HG03060 (cell line): Measurements from ENCODE around the gene WWTR1.
A peak's percentile ranks its signal among the peaks of the same experiment; 100 is the strongest.

ENCODE experiments used
- ATAC-seq: cut with Tn5 transposase; IDR thresholded peaks from one replicate; pipeline ENCODE4 v1.9.1; 2021; ENCODE audit warnings: low read depth, moderate number of reproducible peaks; ENCODE audit not compliant: unreplicated experiment

Gene WWTR1

DNA sequence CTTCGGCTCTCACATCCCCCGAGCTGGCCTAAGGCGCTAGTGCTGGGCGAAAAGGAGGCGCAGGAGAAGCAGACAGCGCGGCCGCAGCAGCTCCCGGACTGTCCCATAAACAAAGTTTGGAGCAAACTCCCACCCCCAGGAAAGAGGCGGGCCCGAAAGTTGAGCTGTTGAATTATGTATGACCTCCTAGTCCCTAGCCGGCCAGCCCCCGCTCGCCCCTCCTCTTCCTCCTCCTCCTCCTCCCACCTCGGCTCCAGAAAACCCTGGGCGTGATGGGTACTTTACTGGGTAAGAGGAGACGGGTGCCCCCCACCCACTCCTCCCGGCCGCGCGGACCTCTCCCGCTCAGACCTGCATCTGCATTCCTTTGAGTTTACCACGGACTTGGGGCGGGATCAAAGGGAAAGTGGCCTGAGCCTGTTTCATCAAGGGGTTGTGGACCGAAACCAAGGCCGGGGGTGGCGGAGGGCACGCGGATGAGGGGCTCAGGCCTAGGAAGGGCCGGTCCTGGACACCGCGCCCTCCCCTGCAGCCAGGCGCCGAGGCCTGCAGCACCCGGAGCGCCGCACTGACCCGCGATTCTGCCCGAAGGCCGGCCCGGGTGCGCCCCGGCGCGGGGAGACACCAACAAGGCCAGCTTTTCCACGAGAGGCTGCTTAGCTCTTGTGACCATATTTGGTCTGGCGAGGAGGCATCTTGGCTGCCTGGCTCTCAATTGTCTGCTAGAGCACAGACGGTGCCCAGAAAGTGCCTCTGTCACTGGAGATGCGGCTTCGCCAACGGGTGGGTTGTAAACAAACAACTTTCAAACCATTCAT lies at the start of gene WWTR1:
WWTR1 (minus strand) TSS at position 100 of the 818 bp plus-strand sequence. CDS start 719 bp downstream, outside the sequence.
- ATAC-seq: peak; percentile 82

DNA sequence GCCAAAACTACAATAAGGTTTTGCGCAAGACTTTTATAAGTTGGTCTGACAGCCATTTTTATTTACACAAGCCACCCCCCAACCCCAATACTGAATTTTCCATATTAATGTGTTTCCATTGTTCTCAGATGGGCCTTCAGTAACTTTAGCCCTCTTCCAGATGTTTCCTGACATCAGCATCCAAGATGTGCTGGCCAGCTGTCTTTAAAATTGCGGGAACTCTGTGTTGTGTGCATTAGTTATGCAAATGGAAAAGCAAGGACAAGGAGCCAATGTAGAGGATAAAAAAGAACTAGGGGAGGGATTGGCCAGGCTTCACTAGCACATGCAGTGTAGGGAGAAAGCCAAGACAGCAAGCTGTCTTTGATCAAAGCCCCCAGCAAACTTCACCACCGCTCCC lies 49.1 kb upstream of the WWTR1 start:
- ATAC-seq: no peak

DNA sequence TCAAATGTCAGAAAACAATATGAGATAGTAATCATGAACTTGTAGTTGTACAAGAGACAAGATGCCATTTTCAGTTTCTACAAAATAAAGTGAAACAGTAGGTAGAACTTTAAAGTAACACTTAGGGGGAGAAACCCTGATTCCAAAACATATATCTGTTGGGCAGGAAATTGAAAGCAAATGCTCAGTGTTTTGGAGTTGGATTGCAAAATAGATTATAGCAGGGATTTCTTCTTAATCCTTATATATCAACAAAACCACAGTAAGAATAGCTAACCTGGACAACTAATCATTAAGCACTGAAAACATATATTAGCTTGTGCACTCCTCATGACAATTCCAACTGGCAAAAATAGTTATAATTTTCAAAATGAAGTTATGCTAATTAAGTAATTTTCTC lies 47.6 kb upstream of the WWTR1 start:
- ATAC-seq: no peak

DNA sequence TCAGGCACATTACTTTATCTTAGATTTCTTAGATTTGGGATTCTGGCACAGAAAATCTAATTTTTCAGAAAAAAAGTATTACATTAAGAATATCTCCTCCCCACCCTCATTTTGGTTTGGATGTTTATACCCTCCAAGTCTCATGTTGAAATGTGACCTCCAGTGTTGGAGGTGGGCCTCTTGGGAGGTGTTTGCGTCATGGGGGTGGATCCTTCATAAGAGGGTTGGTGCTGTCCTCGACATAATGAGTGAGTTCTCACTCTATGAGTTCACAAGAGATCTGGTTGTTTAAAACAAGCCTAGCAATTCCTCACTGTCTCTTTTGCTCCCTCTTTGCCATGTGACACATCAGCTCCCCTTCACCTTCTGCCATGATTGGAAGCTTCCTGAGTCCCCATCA lies 45.6 kb upstream of the WWTR1 start:
- ATAC-seq: no peak

DNA sequence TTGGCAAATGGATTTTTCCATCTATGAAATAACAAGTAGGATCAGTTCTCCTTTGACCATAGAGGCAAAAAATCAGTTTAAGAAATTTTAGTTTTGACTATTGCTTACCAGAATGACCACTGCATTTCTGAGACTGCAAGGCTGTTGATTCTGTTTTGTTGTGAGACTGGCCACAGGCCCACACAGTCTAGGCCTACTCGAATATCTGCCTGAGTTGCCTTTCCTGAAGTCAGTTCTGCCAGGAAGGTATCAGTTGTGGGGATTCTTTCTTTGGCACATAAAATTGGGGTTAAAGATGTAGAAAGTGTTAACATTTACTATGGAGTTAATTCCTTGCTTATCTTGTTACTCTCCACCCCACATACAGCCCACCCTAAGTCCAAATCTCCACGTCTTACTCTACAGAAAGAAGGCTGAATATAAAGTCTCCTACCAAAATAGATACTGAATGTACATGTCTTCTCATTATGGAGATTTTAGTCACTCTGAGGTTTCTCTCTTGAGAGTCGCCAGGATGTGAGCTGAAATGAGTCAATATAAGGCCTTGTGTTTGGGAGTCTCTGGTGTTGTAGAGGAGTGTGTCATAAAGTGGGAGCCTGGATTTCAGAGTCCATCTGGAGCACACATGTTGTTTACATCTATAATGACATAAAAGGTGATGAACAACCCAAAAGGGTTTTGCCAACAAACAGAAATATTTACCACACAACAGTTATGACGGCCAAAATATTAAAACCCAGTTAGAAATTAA lies 45.0 kb upstream of the WWTR1 start:
- no peak for ATAC-seq

DNA sequence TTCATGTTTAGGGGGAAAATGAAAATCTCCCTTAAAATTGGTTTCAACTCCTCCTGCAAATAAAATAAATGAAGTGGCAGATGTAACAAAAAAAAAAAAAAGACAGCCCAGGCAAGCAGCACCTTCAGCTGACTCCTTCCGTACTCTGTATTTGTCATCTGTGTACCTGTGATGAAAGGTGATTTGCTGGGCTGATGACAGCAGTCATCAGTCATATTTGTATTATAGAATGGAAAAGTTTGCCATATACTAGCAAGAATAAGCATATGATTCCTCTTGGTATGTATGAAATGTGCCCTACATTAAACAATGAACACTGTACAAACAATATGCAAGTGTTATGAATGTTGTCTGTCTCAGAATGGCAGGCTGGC lies 44.1 kb upstream of the WWTR1 start:
- no peak for ATAC-seq

DNA sequence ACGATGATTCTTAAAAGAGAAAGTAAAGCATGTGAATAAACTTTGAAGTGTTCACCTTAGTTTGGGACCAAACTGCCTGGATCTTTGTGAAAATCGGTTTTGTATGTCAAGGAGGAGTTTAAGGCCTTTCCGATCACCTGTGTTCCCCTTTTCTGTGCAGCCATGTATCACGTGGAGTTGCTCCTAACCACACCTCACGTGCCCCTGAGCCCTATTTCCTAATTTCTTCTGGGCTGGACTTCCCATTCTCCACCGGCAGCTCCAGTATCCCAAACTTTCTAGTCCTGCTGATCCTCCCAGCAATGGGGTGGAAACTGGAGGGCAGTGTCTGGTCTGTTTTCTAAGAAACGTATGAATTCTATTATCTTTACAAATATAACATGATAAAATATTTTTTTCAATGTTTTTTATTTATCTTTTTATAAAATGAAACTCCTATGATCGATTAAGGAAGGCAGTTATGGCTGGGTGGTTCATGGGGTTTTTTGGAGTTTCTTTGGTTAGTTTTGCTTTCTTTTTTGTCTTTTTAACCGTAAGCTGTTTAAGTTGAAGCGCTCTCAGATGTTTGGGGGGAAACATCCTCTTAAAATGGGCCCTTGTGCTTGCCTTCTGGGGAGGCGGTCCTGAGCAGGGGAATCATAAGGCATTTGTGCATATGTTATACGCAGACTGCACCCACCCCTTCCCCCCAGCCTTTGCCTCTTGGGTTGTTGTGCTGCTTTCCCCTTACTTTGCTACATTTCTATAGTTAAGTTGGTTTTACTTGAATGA lies 43.6 kb upstream of the WWTR1 start:
- no peak for ATAC-seq

DNA sequence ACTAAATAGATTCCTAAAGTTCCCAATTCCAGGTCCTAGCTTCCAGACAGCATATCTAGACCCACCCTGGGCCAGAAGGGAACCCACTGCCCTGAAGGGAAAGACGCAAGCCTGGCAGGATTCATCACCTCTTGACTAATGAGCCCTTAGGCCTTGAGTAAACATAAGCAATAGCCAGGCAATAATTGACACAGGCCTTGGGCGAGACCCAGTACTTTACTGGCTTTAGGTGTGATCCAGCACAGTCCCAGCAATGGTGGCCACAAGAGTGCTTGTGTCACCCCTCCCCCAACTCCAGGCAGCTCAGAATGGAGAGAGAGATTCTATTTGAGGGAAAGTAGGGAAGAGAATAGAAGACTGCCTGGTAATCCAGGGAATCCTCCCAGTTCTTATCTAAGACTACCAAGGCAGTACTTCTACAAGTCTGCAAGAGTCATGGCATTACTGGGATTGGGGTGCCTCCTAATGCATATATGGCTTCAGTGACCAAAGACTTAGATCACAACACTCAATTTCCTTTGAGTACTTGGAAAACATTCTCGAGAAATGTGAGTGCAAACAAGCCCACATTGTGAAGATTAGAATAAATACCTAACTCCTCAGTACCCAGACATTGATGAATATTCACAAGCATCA lies 30.4 kb upstream of the WWTR1 start:
- ATAC-seq: no peak

DNA sequence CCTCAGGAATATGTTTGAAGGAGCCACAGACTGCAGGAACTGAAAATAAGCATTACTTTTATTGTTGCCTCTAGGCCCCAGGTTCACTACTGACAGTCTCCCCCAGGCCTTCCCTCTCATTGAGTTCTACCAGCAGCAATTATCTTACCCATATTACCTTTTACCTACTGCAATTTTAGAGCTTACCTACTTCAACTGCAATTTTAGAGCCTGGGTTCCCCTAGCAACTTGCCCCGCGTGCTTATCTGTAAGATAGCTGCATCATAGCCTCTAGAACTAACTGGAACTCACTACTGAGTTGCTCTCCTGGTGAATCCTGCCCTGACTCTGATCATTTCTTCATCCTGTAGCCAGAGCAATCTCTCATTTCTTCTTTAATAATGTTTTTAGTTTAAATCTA lies 29.2 kb upstream of the WWTR1 start:
- ATAC-seq: no peak

DNA sequence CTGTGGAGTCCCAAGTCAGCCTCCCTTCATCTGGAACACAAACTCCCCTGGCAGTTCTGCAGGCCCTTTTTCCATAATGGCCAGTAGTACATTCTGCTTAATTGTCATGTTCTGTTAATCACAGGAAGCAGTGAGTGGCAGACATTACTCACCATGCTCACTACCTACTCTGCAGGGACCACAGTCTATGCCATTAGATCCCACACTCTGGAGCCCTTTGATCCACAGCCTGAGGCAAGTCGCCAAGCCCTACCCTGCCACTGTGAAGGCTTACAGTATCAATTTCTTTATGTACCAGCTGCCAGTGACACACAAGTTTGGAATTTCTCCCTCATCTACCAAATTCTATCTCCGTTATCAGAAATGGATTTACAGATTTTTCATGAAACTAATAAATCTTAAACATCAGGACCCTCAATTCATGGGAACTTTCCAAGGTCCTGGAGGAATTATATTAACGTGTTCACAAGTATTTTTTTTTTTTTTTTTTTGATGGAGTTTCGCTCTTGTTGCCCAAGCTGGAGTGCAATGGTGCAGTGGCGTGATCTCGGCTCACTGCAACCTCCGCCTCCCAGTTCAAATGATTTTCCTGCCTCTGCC lies 20.6 kb upstream of the WWTR1 start:
- no peak for ATAC-seq

DNA sequence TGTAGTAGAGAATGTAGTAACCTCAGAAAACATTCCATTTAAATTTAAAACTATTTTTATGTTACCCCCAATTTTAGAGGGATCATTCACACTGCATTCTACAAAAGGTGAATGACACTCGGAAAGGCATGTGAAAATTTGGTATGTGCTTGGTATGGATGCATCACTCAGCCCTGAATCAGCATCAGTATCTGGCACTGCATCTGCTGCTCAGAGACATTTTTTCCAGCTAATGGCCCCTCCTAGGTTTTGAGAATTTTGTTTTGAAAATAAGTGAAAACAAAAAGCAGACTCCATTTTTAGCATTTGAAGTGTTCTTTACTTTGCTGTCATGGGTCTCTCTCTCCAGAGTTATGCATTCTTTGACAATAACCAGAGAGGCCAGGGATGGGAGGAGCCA lies 15.6 kb upstream of the WWTR1 start:
- ATAC-seq: no peak

DNA sequence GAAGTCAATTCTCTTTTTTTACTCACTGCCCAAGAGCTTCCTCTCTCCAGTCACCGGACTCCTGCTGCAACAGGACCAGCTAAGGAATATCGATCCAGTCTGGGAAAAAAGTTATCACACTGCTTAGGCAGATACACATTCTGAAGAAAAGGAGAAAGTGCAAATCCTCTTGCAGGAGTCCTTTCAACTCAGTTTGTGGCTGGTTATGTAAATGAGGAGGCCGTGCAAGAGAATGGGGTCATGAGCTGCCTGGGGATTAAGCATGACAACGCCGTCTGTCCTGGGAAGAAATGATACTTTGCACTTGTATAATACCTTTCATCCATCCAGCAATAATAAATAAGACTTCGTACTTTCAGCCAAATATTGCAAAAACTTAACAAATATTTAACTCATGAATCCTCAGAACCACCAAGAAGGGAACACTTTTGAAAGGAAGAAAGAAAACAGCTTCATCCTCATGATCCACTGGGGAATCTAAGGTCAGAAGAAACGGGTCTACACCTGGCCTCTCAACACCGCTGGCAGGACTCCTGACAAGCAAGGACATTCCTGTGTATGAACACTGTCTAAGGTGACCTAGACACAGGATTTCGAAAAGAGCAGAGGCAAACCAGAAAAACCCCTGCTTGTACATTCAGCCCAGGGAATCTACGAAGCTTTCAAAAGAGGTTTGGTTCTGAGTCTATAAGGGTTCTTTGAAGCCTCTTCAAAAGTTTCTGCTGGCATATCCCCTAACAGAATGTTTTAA lies 13.1 kb upstream of the WWTR1 start:
- ATAC-seq: no peak

DNA sequence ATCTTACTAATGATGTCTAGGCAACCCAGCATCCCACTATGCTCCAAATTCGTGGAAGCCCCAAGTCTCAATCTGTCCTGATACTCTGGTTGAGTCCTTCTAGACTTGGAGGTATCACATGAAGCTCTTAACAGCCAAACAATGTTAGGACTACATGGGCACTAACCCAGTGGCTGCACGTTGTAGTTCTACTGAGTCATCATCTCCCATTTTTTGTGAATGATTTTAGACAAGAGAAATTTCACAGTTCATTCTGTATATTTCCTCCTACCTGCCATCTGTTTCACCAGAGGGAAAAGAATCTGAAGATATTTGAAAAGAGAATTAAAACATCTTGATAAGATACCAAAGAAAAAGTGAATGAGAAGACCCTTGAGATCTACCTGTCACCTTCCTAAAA lies 9.8 kb upstream of the WWTR1 start:
- ATAC-seq: no peak

DNA sequence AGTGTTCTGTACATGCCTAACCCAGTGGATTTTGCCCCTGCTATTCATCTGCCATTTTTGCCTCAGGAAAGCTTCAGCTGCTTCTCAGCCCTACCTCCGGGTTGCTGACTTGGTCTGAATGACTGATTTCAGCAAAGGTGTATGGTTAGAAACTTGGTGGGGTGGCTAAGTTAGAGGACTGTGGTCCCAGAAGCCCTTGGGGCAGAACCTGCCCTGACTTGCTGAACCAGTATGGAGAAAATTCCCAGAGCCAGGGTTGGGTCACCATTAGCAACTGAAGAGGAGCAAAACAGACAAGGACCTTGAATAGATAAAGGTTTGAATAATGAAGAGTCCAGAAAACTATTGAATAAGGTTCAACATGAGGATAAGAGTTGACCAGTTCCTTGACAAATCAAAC lies 6.1 kb upstream of the WWTR1 start:
- ATAC-seq: no peak

DNA sequence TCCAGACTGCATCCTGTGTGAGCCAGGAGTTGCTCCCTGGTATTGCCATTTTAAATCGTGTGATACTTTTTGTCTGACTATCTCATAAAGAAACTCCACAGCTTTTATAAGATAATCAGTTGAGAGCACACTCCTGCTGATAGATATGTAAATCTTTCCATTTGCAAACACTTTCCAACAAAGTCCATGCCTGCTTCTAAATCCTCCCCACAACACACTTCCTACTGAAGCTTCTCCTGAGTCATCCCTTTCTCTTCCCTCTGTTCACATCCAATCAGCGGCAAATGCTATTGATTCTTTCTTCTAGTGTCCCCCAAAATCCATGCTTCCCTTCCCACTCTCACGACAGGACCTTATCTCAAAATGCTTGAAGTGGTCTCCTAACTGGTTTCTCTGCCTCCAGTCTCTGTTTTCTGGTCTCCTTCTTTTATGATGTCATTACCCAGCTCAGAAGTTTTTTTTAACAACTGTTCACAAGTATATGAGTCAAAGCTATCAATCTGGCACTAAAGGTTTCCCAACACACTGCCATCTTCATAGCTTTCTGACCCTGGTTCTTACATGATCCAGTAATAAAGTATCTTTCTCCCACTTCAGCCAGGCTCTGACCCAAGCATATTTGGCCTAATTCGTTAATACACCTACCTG lies 4.5 kb upstream of the WWTR1 start:
- ATAC-seq: no peak

DNA sequence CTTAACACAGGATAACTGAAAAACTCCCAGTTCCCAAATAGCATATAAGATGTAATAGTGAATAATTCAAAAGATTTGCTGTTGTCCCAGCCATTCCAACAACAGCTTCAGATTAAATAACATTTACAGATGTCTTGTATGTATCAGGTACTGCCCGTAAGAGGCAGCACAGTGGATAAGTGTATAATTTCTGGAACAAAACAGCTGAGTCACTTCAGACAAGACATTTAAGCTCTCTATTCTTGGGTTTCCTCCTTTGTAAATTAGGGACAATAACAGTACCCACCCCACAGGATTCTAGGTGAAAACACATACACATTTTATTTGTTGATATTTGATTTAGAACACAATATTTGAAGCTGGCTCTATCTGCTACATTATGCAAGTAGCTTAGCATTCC lies 2.6 kb upstream of the WWTR1 start:
- no peak for ATAC-seq

DNA sequence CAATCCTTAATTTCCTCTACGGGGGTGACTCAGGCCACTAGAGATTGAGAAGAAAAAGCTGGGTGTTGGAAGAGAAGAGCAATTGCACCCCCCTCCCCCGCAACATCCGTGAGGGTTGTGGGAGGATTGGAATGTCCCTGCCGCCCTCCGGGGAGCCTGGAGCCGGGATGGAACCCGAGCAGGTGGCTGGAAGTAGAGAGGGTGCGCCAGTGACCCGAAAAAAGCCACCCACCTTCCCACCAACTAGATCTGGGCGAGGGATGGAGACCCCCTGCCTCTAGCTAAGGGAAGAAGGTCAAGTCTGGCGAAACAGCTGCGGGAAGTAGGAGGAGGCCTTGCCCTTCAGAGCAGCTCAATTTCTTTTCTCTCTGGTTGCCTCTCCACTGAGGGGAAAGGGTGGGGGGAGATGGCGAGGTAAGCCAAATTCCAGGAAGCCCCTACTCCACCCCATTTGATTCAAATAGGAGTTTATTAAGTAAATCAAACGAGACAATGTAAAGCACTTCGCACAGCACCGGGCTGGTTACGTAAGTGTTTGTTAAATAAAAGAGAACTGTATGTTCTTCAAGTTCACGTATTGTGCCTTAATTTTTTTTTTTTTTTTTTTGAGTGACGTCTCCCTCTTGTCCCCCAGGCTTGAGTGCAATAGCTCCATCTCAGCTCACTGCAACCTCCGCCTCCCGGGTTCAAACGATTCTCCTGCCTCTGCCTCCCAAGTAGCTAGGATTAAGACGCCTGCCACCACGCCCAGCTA lies 1.1 kb upstream of the WWTR1 start:
- no peak for ATAC-seq

DNA sequence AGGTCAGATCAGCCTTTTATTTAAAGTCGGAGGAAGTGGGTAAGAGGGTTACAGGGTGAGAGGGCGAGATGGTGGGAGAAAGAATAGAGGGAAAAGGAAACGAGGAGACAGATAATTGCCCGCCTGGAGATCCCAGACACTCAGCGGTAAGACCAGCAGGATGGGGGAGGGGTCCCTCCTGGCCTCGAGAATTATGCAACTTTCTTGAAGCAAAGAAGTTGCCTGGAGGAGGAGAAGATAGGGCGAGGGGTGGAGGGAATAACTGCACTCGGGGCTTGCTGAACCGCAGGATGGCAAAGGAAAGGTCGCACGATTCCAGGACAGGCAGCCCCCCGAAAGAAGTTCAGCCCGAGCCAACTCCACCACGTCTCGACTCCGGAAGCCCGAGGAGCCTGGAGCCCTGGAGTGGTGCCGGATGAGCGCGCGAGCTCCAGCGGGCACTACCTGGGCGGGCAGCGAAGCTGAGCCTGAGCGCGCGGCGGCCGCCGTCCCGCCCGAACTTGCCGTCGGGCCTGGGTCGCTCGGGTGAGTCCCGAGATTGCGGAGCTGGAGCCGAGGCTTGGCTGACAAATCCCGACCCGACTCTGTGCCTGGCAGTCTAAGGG lies 402 bp downstream of the WWTR1 start:
- ATAC-seq: no peak
